Chondrocyte (in vitro differentiated cells): Measurements from ENCODE around the gene SLC6A8. TPM values are rescaled to one million over a fixed set of nuclear protein-coding genes. Genes with fewer than 3 reads are reported as not detected.

Source experiments
- DNase-seq: peaks from one replicate; pipeline ENCODE4 v3.0.0; 2021; ENCODE audit warnings: mixed read lengths, low spot score
- H3K27ac Mint-ChIP-seq: one replicate; pipeline ENCODE4 v1.8.0; 2021; ENCODE audit warnings: mild to moderate bottlenecking, moderate library complexity, mixed read lengths; ENCODE audit not compliant: unreplicated experiment
- H3K27me3 Mint-ChIP-seq: 2 replicates; pipeline ENCODE4 v1.8.0; 2021; ENCODE audit warnings: low read depth, mixed read lengths
- H3K36me3 Mint-ChIP-seq: 2 replicates; pipeline ENCODE4 v1.8.0; 2021; ENCODE audit warnings: low read depth, mixed read lengths
- H3K4me1 Mint-ChIP-seq: 2 replicates; pipeline ENCODE4 v1.8.0; 2021; ENCODE audit warnings: low read depth, mild to moderate bottlenecking, mixed read lengths
- H3K4me3 Mint-ChIP-seq: one replicate; pipeline ENCODE4 v1.8.0; 2021; ENCODE audit warnings: mild to moderate bottlenecking, moderate library complexity, mixed read lengths; ENCODE audit not compliant: unreplicated experiment
- H3K9me3 Mint-ChIP-seq: 2 replicates; pipeline ENCODE4 v1.8.0; 2021; ENCODE audit warnings: low read depth, mixed read lengths
- CTCF ChIP-seq: fragments of 200-600 bp; sonication (generic); IDR thresholded peaks from 2 replicates; pipeline ENCODE4 v1.5.0; 2021; ENCODE audit warnings: antibody characterized with exemption, mild to moderate bottlenecking, moderate library complexity
- total RNA-seq: library from RNA; stranded (reverse); gene quantifications from 3 replicates; pipeline ENCODE4 v1.2.1, GENCODE V29; 2021

The SLC6A8 gene
- total RNA-seq, 1 donor from 2014 or later = 70.6 TPM

GRCh38 chrX:153731845-153732215, 44.1 kb downstream of the SLC6A8 start:
- peaks cover 19% of the 10 kb centered on the region for H3K36me3 Mint-ChIP-seq
- TF ChIP-seq CTCF = no peak

GRCh38 chrX:153732401-153732800, 44.7 kb downstream of the SLC6A8 start:
- H3K4me3 Mint-ChIP-seq = no peak overlapping the region
- TF ChIP-seq CTCF = no peak
- no peaks in the 10 kb centered on the region for H3K27me3 Mint-ChIP-seq
- no peak for DNase-seq
- H3K9me3 Mint-ChIP-seq = peaks cover 20% of the 10 kb centered on the region
- peaks cover 6% of the 10 kb centered on the region for H3K4me1 Mint-ChIP-seq
- no peak overlapping the region for H3K27ac Mint-ChIP-seq
- H3K36me3 Mint-ChIP-seq = peaks cover 19% of the 10 kb centered on the region

More at GRCh38 chrX:153731845-153732215, 44.1 kb downstream of the SLC6A8 start:
- Mint-ChIP-seq H3K27ac (no peak overlapping the region), H3K4me1 (peaks cover 11% of the 10 kb centered on the region), H3K27me3 (no peaks in the 10 kb centered on the region), H3K4me3 (no peak overlapping the region), H3K9me3 (peaks cover 20% of the 10 kb centered on the region)
- DNase-seq = no peak

- Mint-ChIP-seq H3K27me3 (no peaks in the 10 kb centered on the region), H3K4me1 (no peaks in the 10 kb centered on the region), H3K36me3 (peaks cover 19% of the 10 kb centered on the region), H3K9me3 (peaks cover 20% of the 10 kb centered on the region), H3K4me3 (no peak overlapping the region), H3K27ac (no peak overlapping the region)
- no peak for TF ChIP-seq CTCF
- DNase-seq = no peak
Observed at GRCh38 chrX:153733651-153734240, 46.0 kb downstream of the SLC6A8 start.

GRCh38 chrX:153734871-153735270, 47.1 kb downstream of the SLC6A8 start:
- Mint-ChIP-seq H3K9me3 (peaks cover 20% of the 10 kb centered on the region), H3K36me3 (peaks cover 15% of the 10 kb centered on the region), H3K4me1 (no peaks in the 10 kb centered on the region), H3K27ac (no peak overlapping the region), H3K4me3 (no peak overlapping the region), H3K27me3 (no peaks in the 10 kb centered on the region)
- TF ChIP-seq CTCF = no peak
- no peak for DNase-seq

GRCh38 chrX:153735274-153735673, 47.5 kb downstream of the SLC6A8 start:
- H3K27me3 Mint-ChIP-seq = no peaks in the 10 kb centered on the region
- TF ChIP-seq CTCF = no peak
- H3K4me1 Mint-ChIP-seq = no peaks in the 10 kb centered on the region
- no peak overlapping the region for H3K27ac Mint-ChIP-seq
- H3K36me3 Mint-ChIP-seq = peaks cover 15% of the 10 kb centered on the region
- H3K4me3 Mint-ChIP-seq = no peak overlapping the region
- no peak for DNase-seq
- peaks cover 20% of the 10 kb centered on the region for H3K9me3 Mint-ChIP-seq
